ENCODE data around the gene SULT1E1.

GRCh38 chr4:69800599-69800998 lies 59.3 kb downstream of the SULT1E1 start:
- TF ChIP-seq POLR2A (IDR thresholded peaks at IDR 0.05) (no peak), EP300 (IDR thresholded peaks at IDR 0.05) (no peak)
- TF ChIP-seq, protein P1, sequence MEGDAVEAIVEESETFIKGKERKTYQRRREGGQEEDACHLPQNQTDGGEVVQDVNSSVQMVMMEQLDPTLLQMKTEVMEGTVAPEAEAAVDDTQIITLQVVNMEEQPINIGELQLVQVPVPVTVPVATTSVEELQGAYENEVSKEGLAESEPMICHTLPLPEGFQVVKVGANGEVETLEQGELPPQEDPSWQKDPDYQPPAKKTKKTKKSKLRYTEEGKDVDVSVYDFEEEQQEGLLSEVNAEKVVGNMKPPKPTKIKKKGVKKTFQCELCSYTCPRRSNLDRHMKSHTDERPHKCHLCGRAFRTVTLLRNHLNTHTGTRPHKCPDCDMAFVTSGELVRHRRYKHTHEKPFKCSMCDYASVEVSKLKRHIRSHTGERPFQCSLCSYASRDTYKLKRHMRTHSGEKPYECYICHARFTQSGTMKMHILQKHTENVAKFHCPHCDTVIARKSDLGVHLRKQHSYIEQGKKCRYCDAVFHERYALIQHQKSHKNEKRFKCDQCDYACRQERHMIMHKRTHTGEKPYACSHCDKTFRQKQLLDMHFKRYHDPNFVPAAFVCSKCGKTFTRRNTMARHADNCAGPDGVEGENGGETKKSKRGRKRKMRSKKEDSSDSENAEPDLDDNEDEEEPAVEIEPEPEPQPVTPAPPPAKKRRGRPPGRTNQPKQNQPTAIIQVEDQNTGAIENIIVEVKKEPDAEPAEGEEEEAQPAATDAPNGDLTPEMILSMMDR (IDR thresholded peaks at IDR 0.05), result no peak
